HL-60 (cell line): ENCODE measurements around the gene TSPAN6.

Experiments
- DNase-seq, 2 experiments: peaks; one replicate each; pipeline ENCODE4 v3.0.0-alpha.2; 2010 to 2020; ENCODE audit warnings: low read depth in 1 of 2, low spot score in 1 of 2
- H3K27ac ChIP-seq: fragments of 250-450 bp; sonication (Bioruptor Pico); replicated peaks from 2 replicates; pipeline ENCODE4 v1.5.1; 2020; ENCODE audit warnings: mild to moderate bottlenecking, moderate library complexity
- H3K27me3 ChIP-seq: fragments of 250-450 bp; sonication (Bioruptor Pico); 2 replicates; pipeline ENCODE4 v1.5.1; 2021; ENCODE audit warnings: mild to moderate bottlenecking, moderate library complexity; ENCODE audit not compliant: insufficient read depth, poor library complexity, severe bottlenecking
- H3K4me3 ChIP-seq: replicated peaks from 2 replicates; pipeline ENCODE4 v1.5.1; 2011; ENCODE audit warnings: mild to moderate bottlenecking, control low read depth, low read length; ENCODE audit not compliant: insufficient read depth
- CTCF ChIP-seq: IDR thresholded peaks from one replicate; pipeline ENCODE4 v1.5.1; 2011; ENCODE audit warnings: low read length, control low read depth, inconsistent platforms; ENCODE audit not compliant: insufficient read depth
- GABPA ChIP-seq: IDR thresholded peaks from 2 replicates; pipeline ENCODE4 v1.6.1; 2012; ENCODE audit warnings: low read depth
- POLR2AphosphoS5 ChIP-seq: IDR thresholded peaks from 2 replicates; pipeline ENCODE4 v1.6.1; 2012; ENCODE audit warnings: low read depth
- REST ChIP-seq: IDR thresholded peaks from 2 replicates; pipeline ENCODE4 v1.6.1; 2012; ENCODE audit warnings: low read depth; ENCODE audit not compliant: insufficient replicate concordance
- SPI1 ChIP-seq: IDR thresholded peaks from 2 replicates; pipeline ENCODE4 v1.6.1; 2012; ENCODE audit warnings: low read depth, mild to moderate bottlenecking, borderline replicate concordance

TSPAN6 gene

GRCh38 chrX:100662796-100663195 lies 26.2 kb upstream of the TSPAN6 start:
- no peak overlapping the region for H3K27ac ChIP-seq
- no peak for TF ChIP-seq CTCF
- TF ChIP-seq SPI1, result no peak
- TF ChIP-seq GABPA, result no peak
- TF ChIP-seq REST, result no peak
- no peak for TF ChIP-seq POLR2AphosphoS5
- DNase-seq, result no peak
- H3K4me3 ChIP-seq, result no peak overlapping the region
- H3K27me3 ChIP-seq, result no peaks in the 10 kb centered on the region

- DNase-seq, result no peak
- H3K27ac ChIP-seq, result no peak overlapping the region
Measured at GRCh38 chrX:100662170-100662569, 25.6 kb upstream of the TSPAN6 start.

More at GRCh38 chrX:100662170-100662569, 25.6 kb upstream of the TSPAN6 start:
- H3K4me3 ChIP-seq, result no peak overlapping the region
- no peaks in the 10 kb centered on the region for H3K27me3 ChIP-seq
- TF ChIP-seq GABPA (no peak), POLR2AphosphoS5 (no peak), CTCF (no peak), REST (no peak), SPI1 (no peak)
